GDM1 (cell line): Measurements from ENCODE around the gene LRRC28.
"Not testable (repeated sequence)": the region's sequence is repeated elsewhere in the genome, so short reads cannot be mapped to it uniquely, and the experiment has no call there.

Experiments used
- DNase-seq: peaks from one replicate; lab custom pipeline; 2025; lab: John Stamatoyannopoulos, UW

LRRC28 gene

DNA sequence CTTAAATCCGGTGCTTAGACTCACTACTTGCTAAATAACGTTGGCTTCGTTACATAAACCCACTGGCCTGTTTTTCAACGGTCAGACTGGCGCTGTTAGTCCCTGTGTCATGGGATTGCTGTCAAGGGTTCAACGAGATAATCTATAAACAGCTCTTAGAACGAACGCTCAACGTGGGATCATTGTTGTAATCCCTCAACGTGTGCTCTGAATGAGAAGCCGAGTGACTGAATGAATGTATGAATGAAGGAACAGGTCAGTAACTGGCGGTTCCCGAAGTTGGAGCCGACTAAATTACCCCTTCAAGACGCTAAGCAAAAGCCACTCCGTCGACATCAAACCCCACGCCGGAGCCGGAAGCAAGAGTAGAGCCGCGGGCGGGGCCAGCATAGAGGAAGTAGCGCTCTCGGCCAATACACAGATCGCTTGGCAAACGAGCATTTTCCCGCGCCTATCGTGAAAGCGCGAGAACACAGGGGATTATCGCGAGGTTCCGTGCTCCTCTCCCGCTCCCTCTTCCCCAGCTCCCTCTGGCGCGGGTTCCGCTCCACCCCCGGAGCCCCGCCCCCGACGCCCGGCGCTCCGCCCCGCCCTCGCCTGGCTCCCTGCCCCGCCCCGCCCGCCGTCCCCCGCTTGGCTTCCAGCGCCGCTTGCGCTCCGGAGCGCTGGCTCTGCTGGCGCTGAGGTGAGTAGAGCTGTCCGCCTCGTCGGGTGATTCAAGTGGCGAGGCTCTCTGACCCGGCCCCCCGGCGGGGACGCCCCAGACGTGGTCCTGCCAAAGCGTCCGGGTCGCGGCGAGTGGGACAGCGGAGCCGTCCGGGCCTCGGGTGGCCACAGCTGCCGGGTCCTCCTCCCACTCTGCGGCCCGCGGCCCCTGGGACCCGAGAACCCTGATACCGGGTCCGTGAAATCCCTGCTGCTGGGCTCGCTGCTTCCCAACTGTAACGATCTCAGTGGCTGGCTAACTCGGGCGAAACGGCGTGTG, at the start of gene LRRC28:
LRRC28 (plus strand) TSS at position 625 of the 985 bp plus-strand sequence. CDS start 4,477 bp downstream, outside the sequence.
- peak; percentile 93 for DNase-seq

DNA sequence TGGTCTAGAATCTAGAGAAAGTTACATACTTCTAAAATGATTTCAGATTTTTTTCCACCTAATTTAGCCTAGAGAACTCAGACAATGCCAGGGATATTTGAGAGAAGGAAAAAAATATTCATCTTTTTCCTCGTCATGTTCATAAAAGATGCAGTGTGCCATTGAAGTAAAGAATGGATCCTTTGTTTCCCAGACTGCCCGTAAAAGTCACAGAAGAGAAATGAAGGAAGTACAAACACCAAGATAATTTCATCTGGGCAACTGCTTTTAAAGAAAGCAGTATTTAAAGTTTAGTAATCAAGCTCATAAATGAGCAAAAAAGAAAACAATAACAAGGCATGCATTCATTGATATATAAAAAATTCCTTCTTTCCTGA, 49.1 kb upstream of the LRRC28 start:
- DNase-seq = no peak

DNA sequence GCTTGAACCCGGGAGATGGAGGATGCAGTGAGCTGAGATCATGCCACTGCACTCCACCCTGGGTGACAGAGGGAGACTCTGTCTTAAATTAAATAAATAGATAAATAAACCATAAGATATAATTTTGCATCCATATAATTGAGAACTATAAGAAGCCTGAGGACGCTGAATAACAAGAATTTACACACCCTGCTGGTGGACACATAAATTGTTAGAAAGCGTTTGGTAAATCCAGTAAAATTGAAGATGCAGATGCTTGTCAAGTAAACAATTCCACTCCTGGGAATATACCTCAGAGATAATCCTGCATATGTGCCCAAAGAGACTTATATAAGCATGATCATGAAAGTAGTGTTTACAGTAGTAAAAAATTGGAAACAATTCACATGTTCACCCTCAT, 43.6 kb upstream of the LRRC28 start:
- DNase-seq = no peak

DNA sequence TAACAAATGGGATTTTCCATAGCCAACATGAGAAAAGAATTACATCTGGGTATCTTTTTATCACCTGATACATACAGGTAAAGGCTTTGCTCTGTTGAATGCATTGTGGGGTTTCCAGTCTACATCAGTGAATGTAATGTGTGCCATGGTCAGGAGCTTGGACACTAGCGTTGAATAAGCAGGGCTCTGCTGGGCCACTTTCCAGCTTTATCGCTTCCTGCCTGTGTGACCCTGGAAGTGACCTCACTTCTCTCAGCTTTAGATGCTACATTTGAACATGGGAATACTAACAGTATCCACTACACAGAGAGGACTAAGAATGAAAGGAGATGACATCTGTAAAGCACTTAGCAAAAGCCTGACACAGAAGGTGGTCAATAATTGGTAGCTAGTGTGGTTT, 42.0 kb upstream of the LRRC28 start:
- DNase-seq = no peak

DNA sequence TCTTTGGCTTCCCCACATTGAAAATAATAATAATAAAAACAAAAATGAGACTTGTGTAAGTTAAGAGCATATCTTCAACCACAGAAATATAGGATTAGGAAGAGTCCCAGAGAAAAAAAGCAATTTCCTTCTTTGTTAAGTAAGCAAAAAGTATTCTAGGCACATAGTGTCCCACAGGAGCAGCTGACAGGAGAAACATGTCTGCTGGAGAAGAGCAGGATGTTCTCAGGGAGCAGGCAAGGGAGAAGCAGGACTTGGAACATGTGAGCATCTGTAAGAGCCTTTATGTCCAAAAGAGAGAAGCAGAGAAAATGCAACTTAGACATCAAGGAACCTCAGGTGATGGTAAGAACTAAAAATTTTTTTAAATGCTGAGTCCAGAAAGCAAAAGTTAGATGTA, 40.9 kb upstream of the LRRC28 start:
- DNase-seq = no peak

DNA sequence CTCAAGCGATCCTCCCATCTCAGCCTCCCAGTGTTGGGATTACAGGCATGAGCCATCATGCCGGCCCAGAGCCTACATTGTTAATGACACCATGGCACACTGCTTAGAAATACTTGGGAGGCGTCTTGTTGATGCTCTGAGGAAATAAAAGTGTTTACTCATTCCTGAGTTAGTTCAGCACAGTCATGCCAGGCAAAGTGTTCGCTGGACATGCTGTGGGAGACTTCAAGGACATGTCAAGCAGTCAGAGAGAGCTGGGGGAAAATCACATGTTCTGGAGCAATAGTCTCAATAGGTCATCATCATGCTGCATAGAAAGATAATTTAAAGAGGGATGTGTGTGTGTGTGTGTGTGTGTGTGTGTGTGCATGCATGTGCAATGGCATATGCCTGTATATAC, 39.4 kb upstream of the LRRC28 start:
- DNase-seq = no peak

- no peak for DNase-seq
Observed at GRCh38 chr15:99212406-99212805, 38.9 kb upstream of the LRRC28 start.

DNA sequence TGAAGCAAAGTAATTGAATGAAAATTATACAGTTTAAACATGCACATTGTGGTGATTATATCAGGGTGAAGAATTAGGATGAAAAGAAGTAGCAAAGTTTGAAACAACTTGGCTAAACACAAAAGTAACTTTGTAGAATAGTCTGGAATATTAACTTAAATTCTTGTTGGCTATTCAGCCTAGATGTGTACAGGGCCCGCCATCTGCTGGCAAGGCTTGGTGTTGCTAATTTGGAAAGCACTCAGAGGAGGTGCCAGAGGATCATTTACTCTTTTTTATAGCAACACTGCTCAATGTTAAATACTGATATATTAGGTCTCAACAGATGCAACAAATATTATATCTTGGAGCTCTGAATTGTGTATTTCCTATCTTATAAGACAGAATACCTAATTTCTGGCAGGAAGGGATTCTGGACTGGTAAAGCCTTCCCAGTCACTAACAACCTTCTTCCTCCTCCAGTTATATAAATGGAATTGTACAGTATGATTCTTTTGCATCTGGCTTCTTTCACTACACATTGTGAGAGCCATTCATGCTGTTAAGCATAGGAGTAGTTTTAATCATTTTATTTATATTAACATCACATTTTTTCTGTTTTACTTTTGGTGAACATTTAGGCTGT, 38.0 kb upstream of the LRRC28 start:
- DNase-seq = peak; percentile 43

DNA sequence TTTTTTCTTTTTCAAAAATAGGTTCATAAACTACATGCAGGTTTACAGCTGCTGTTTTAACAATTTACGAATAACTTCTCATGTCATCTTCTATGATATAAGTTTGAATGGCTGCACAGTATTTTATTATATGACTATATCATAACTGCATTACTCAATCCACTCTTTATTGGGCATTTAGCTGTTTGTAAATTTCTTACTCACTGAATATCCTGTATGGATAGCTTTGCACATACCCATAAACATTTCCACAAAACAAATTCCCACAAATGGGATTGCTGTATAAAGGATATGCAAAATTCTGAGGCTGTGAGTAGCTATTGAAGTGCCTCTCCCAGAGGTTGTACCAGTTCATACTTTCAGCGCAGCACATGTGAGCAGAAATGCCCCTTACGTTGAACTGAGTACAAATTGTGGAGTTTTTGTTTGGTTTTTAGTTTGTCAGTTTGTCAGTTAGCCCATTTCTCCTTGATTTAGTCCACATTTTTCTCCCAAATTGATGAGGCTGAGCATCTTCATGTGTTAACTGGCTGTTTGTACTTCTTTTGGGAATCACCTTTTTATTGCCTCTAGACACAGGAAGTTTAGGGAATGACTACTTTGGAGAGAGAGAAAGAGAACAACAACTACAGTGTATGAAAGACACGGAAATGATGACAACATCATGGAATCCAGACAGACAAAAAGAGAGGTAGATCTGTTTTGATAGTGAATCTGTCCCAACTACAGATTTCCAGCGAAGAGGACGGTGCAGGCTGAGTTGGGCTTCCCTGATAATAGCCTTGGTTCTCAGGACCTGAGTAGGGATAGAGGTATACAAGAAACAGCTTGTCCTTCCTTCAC, 26.7 kb upstream of the LRRC28 start:
- no peak for DNase-seq

GRCh38 chr15:99226802-99227201, 24.5 kb upstream of the LRRC28 start:
- DNase-seq = no peak

DNA sequence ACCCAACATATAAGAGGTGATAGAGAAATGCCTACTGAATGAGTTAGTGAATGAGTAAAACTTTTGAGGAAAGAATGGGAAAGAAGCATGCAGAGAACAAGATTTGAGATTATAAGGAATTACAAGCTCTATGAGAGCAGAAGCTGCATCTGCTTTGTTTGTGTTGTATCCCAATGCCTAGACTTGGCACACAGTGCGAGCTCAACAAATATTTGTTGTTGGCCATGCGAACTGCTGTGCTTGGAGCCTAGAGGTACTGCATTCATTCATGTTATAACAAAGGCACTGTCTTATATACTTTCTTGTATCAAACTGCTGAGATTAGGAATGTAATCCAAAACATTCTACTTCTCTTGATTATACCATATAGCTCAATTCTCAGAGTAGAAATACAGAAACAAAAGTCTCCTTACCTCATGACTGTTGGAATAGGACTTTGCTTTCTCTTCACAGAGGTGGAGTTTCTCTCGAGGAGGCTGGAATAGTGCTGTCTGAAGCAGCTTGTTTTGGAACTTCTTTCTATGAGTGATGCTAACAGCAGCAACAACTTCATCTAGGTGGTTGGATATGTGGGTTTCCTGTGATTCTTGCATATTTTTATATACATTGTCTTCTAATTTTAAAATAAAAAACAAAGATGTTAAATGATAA, 23.0 kb upstream of the LRRC28 start:
- no peak for DNase-seq

DNA sequence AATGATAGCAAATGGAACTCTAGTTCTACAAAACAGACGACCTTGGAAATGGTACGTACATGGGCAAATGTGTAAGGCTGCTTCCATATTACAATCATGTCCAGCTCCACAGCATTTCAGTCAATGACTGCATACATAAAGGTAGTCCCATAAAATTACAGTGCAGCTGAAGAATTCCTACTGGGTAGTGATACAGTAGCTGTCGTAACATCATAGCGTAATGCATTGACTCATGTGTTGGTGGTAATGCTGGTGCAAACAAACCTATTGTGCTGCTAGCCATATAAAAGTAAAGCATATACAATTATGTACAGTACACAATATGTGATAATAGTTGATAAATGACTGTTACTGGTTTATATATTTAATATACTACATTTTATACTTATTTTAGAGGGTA, 20.4 kb upstream of the LRRC28 start:
- DNase-seq = no peak

GRCh38 chr15:99232740-99233139, 18.5 kb upstream of the LRRC28 start:
- no peak for DNase-seq

GRCh38 chr15:99234160-99234559, 17.1 kb upstream of the LRRC28 start:
- not testable (repeated sequence) for DNase-seq

DNA sequence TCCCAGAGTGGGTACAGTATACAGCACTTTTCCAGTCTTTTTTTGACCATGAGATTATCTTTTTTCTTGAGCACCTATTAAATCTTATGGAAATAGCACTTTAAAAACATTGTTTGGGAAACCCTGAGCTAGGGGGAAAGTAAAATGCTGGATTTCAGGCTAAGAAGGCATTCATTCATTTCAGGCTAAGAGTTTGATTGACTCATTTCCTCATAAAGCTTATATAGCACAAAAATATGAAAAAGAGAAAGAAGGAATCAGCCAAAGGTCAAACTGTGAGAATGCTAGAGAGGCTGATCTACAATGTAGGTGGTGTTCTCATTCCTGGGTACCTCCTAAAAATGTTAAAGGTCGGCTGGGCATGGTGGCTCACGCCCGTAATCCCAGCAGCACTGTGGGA, 12.4 kb upstream of the LRRC28 start:
- DNase-seq = no peak

GRCh38 chr15:99239545-99240198, 11.6 kb upstream of the LRRC28 start:
- DNase-seq = no peak

DNA sequence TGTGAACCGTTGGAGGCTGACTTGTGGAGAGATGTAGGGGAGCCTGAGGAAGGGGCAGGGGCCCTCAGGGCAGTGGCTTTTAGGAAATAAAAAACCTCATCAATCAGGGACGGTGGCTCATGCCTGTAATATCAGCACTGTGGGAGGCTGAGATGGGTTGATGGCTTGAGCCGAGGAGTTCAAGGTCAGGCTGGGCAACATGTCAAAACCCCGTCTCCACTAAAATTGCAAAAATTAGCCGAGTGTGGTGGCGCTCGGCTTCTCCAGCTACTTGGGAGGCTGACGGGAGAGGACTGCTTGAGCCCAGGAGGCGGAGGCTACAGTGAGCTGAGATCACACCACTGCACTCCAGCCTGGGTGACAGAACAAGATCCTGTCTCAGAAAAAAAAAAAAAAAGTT, 9.5 kb upstream of the LRRC28 start:
- no peak for DNase-seq

- no peak for DNase-seq
Observed at GRCh38 chr15:99244306-99244705, 7.0 kb upstream of the LRRC28 start.

- DNase-seq = no peak
Observed at GRCh38 chr15:99247062-99247461, 4.2 kb upstream of the LRRC28 start.

DNA sequence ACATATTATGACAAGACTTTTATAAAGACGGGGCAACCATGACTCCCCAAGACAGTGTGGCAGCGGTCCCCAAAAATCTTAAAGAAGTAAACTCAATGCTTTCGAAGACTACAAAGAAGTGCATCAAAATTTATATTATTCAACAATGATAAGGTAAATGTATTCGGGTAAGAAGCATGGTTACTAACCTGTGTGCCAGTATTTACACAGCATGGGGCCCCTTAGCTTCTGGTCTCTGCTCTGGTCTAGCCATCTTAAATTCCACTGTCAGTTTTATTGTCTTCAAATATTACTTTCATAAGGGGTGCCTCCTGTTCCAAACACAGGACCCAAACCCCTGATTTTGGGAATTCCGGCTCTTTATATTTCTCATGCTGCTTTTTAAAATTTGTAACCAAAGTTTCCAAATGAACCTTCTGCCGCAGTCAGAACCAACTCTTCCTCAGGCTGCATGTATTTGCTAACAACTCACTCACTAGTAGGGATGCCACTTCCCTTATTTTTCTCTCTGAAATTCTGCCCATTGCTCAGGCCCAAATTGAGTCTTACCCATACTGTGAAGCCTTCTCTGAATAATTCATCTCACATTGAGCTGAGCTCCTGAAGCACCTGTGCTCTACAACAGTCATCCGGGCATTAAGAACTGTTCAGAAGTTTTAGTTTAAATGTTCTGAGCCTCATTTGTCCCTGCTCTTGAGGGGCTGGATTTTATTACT, 3.1 kb upstream of the LRRC28 start:
- no peak for DNase-seq
